HFFc6 (cell line): ENCODE measurements around the gene FOLR2. TPM values are rescaled to one million over a fixed set of nuclear protein-coding genes. Genes with fewer than 3 reads are reported as not detected.

Experiments
- DNase-seq: peaks from one replicate; pipeline ENCODE4 v3.0.0-alpha.2; 2018
- H3K27ac Mint-ChIP-seq: 2 replicates; pipeline ENCODE4 v1.8.0; 2020; ENCODE audit warnings: mild to moderate bottlenecking, mixed read lengths
- H3K27me3 Mint-ChIP-seq: 2 replicates; pipeline ENCODE4 v1.8.0; 2021; ENCODE audit warnings: mild to moderate bottlenecking, moderate library complexity, mixed read lengths; ENCODE audit not compliant: insufficient read depth
- H3K36me3 Mint-ChIP-seq: 2 replicates; pipeline ENCODE4 v1.8.0; 2021; ENCODE audit warnings: low read depth, mixed read lengths
- H3K4me1 Mint-ChIP-seq: 2 replicates; pipeline ENCODE4 v1.8.0; 2020; ENCODE audit warnings: low read depth, mixed read lengths
- H3K4me3 Mint-ChIP-seq: 2 replicates; pipeline ENCODE4 v1.8.0; 2020; ENCODE audit warnings: mild to moderate bottlenecking, moderate library complexity, mixed read lengths
- H3K9me3 Mint-ChIP-seq: 2 replicates; pipeline ENCODE4 v1.8.0; 2020; ENCODE audit warnings: mild to moderate bottlenecking, mixed read lengths
- CTCF ChIP-seq: fragments of 200-600 bp; sonication (generic); IDR thresholded peaks from 2 replicates; pipeline ENCODE4 v1.5.0; 2021; ENCODE audit warnings: antibody characterized with exemption, mild to moderate bottlenecking
- total RNA-seq, 6 experiments: library from RNA; stranded (reverse); fragmentation: NEBNext Ultra II Directional; extraction: Animal tissue kit (Norgen Biotek cat#: 25700); gene quantifications; 2 replicates in 1 of 6; 3 replicates in 5 of 6; pipeline ENCODE4 v1.2.3, GENCODE V29; 2021

FOLR2 gene
- total RNA-seq, 6 experiments from 2014 or later = not detected

GRCh38 chr11:72244060-72244360 is 27.4 kb downstream of the FOLR2 start, which contains the start of gene PHOX2A:
Gene PHOX2A (minus strand): TSS chr11:72244176. CDS start chr11:72244004, 172 bp downstream.
- H3K27me3 Mint-ChIP-seq = peaks cover 34% of the 10 kb centered on the region
- TF ChIP-seq CTCF = no peak
- no peak within 1 kb of the TSS for H3K27ac Mint-ChIP-seq
- no peak within 1 kb of the TSS for H3K4me3 Mint-ChIP-seq
- H3K36me3 Mint-ChIP-seq = peaks cover 5% of the 10 kb centered on the region; the same call in 1 of the 2 replicates
- H3K4me1 Mint-ChIP-seq = peaks cover 26% of the 10 kb centered on the region
- no peak for DNase-seq
- no peaks in the 10 kb centered on the region for H3K9me3 Mint-ChIP-seq

- Mint-ChIP-seq H3K36me3 (peaks cover 5% of the 10 kb centered on the region; the same call in 1 of the 2 replicates), H3K9me3 (no peaks in the 10 kb centered on the region), H3K27ac (no peak overlapping the region), H3K4me3 (no peak overlapping the region), H3K4me1 (peaks cover 20% of the 10 kb centered on the region), H3K27me3 (peaks cover 30% of the 10 kb centered on the region)
- no peak for DNase-seq
- TF ChIP-seq CTCF = no peak
These were observed 28.0 kb downstream of the FOLR2 start for GRCh38 chr11:72244361-72245262.

GRCh38 chr11:72245263-72245816 is 28.7 kb downstream of the FOLR2 start:
- Mint-ChIP-seq H3K36me3 (peaks cover 5% of the 10 kb centered on the region; the same call in 1 of the 2 replicates), H3K4me1 (peaks cover 16% of the 10 kb centered on the region), H3K27ac (no peak overlapping the region), H3K9me3 (no peaks in the 10 kb centered on the region), H3K4me3 (no peak overlapping the region), H3K27me3 (peaks cover 31% of the 10 kb centered on the region)
- no peak for TF ChIP-seq CTCF
- no peak for DNase-seq

- peaks cover 25% of the 10 kb centered on the region for H3K27me3 Mint-ChIP-seq
- no peaks in the 10 kb centered on the region for H3K9me3 Mint-ChIP-seq
- no peak overlapping the region for H3K4me3 Mint-ChIP-seq
- no peak overlapping the region for H3K27ac Mint-ChIP-seq
- no peak for TF ChIP-seq CTCF
- no peak for DNase-seq
- peaks cover 10% of the 10 kb centered on the region; the same call in 1 of the 2 replicates for H3K4me1 Mint-ChIP-seq
- peaks cover 5% of the 10 kb centered on the region; the same call in 1 of the 2 replicates for H3K36me3 Mint-ChIP-seq
These were observed 31.0 kb downstream of the FOLR2 start for GRCh38 chr11:72247584-72247983.

GRCh38 chr11:72249961-72250360 is 33.4 kb downstream of the FOLR2 start:
- no peak for TF ChIP-seq CTCF
- no peak overlapping the region for H3K4me3 Mint-ChIP-seq
- H3K36me3 Mint-ChIP-seq = no peaks in the 10 kb centered on the region
- DNase-seq = no peak
- peaks cover 32% of the 10 kb centered on the region for H3K27me3 Mint-ChIP-seq
- no peak overlapping the region for H3K27ac Mint-ChIP-seq
- no peaks in the 10 kb centered on the region; the same call in 1 of the 2 replicates for H3K9me3 Mint-ChIP-seq
- no peaks in the 10 kb centered on the region for H3K4me1 Mint-ChIP-seq
